HG03280 (cell line): ENCODE measurements around the gene MSI2.

Experiments used
- ATAC-seq: cut with Tn5 transposase; IDR thresholded peaks from one replicate; pipeline ENCODE4 v1.9.1; 2021; ENCODE audit warnings: mild to moderate bottlenecking, moderate library complexity; ENCODE audit not compliant: unreplicated experiment

The MSI2 gene

GRCh38 chr17:57514614-57515013, 258.3 kb downstream of the MSI2 start:
- ATAC-seq, result no peak

DNA sequence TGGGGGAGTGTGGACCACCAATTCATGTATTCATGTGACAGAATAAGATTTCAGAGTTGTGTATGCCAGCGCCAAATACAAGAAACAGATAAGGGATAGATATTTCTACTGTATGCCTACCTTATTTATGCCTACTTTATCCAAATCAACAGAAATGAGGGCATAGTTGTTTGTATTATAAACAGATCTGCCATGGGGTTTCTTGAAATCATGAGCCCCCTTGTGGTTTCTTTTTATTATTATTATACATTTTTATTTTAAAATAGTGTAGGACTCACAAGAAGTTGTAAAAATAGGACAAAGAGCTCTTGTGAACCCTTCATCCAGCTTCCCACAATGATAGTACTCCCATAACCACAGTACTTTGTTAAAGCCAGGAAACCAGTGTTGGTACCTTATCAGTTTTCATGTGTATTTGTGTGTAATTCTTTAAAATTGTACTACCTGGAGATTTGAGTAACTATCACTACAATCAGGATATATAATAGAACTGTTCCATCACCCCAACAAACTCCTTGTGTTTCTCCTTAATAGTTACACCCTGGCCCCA, 259.4 kb downstream of the MSI2 start:
- ATAC-seq, result no peak

DNA sequence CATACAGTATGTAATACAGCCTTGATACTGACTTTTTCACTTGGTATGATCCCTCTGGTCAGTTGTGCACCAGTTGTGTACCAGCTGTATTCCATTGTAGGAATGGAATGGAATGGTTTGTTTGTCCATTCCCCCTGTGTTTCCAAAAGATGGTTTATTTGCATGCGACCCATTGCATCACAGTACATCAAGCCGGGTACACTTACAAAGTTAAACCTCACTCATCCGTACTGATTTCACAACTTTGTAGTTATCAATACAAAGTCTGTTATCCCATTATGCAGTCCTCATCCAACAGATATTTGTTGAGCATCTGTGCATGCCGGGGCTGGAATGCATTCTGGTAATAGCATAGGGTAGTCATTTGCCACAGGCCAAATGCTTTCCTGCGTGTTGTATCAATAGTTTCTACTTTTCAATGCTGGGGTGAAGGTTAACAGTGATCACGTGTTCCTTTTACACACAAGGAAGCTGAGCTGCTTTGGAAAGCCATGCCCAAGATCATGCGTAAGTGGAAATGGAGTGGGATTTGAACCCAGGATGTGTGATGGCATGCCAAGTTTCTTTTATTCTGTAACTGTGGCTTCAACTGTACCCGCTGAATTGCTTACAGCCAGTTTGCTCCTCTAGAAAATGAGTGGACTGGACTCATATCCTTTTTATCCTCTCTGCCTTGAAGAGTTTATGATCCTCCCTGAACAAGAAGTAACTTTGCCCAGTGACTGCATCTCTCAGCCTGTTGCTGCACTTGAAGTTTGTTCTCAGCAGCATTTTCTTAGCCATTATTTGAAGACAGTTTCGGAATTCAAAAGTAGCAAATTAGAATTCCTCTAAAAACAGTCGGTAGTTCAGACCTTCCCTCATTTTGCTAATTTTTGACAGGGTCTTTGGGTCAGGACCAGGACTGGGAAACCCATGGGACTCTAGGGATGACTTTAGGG, 260.2 kb downstream of the MSI2 start:
- no peak for ATAC-seq

- ATAC-seq, result no peak
These were observed 260.9 kb downstream of the MSI2 start for GRCh38 chr17:57517273-57517631.

GRCh38 chr17:57517632-57518456, 261.5 kb downstream of the MSI2 start:
- no peak for ATAC-seq

GRCh38 chr17:57518587-57519581, 262.6 kb downstream of the MSI2 start:
- ATAC-seq, result no peak

DNA sequence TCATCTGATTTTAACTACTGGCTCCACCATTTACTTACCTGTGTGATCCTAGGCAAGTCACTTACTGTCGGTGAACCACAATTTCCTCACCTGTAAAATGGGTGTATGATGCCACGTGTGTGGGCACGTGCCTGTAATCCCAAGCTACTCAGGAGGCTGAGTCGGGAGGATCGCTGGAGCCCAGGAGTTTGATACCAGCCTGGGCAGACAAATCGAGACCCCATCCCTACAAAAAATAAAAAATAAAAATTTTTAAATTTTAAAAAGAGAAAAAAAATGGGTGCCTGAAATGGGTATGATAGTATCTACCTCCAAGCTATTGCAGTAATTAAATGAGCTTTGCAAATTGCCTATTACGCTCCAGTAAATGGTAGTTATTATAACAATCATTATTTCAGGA, 263.5 kb downstream of the MSI2 start:
- no peak for ATAC-seq

DNA sequence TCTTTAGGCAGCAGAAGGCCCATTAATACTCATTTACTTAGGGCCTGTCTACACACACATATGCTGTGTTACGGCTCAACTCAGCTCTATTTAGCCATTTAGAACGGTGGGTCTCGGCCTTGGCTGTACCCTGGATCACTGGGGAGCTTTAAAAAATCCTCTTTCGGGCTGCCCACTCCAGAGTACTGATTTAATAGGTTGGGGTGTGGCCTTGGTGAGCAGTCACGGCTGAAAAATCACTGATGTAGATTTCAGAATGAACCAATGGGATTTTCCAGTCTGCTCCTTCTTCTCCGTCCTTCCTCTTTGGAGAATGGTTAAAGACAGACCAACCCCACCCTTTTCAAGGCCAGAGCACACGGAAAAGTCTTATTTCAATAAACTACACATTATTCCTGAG, 265.3 kb downstream of the MSI2 start:
- ATAC-seq, result no peak

GRCh38 chr17:57522042-57523005, 266.0 kb downstream of the MSI2 start:
- ATAC-seq, result no peak

DNA sequence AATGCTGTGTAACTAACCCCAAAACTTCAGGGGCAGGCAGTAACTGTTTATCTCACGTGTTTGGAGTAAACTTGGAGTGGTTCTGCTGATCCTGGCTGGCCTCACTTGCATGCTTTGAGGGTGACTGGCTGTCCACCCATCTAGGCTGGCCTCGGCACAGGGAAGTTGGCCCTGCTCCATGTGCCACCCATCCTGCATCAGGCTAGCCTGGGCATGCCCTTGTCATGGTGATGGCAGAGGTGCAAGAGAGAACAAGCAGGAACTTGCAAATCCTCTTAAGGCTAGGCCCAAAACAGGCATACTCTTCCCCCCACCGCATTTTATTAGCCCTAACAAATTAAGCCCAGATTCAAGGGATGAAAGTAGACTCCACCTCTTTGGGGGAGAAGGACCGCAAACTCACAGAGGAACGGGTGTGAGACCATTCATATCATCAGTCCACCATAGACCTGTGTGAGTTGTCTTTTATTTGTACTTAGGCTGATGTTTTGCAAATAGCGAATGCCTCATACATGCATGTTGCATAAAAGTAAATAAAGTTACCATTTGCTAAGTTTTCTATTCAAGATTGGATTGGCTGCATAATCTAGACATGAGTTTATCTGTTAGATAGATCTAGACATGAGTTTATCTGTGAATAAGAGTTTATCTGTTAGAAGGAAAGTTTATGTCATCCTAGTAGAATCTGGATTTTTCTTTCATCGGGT, 267.8 kb downstream of the MSI2 start:
- ATAC-seq, result no peak

GRCh38 chr17:57524839-57525568, 268.7 kb downstream of the MSI2 start:
- ATAC-seq, result no peak

DNA sequence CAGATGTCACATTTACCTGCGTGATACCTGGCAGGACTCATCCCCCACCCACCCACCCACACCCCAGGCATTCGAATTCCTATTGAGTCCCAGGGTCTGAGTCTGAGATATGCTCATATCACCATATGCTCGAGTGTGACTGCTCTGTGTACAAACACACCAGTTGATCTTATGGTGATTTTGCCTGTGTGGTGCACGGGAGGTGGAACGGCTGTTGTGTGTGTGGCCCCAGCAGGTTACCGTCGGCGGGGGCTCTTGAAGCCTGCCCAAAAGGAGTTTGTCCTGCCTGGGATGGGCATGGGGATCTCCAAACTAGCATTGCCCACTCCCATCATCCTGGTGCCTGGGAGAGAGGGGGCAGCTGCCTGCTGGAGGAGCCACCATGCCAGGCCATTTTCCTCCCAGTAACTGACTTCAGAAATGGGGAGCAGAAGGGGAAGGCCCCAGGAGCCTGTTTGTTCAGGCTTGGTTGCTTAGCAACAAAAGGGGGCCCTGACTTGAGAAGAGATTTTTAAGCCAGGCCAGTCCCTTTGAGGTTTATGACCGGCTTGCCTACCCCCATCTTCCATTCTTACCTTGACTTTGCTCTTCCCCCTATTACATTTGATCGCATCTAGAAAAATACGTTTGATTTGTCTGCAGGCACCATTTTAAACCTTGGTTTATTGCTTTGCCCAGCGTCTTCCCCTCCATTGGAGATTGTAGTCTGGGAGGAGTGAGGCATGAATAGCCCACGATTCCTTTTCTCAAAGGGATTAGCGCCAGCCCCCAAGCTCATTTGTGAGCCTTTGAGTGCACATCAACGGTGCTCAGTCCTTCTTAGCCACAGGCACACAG, 271.1 kb downstream of the MSI2 start:
- no peak for ATAC-seq

DNA sequence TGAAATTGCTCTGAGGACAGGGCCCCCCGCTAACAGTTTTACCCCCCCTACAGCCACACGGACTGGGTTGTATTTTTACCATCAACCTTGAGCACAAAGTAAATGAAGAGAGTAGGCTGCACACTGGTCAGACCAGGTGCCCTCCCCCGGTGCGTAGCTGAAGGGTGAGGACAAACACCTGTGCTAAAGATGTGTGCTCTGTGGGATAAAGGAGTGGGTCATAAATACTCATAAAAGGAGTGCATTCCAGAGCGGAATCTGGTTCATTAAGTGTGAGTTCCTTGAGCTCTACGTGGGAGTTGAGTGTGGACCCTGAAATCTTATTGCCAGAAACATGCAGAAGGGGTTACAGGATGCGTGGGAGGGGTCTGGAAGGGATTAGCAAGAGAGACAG, 271.7 kb downstream of the MSI2 start:
- no peak for ATAC-seq

GRCh38 chr17:57530026-57530425, 273.7 kb downstream of the MSI2 start:
- no peak for ATAC-seq

GRCh38 chr17:57530508-57530907, 274.2 kb downstream of the MSI2 start:
- no peak for ATAC-seq

GRCh38 chr17:57531078-57531477, 274.8 kb downstream of the MSI2 start:
- no peak for ATAC-seq
